ENCODE data around the gene CYP2J2. TPM values are rescaled to one million over a fixed set of nuclear protein-coding genes. Genes with fewer than 3 reads are reported as not detected.
"Not testable (repeated sequence)": the region's sequence is repeated elsewhere in the genome, so short reads cannot be mapped to it uniquely, and the experiment has no call there.

CYP2J2 gene
- polyA plus RNA-seq (2013, experiment 1 of 2; ENCODE audit: insufficient read length): 0.33 TPM
- 0.35 TPM for polyA plus RNA-seq (2013, experiment 2 of 2; ENCODE audit: insufficient read length)

GRCh38 chr1:59926381-59927123 lies at the start of gene CYP2J2:
Gene CYP2J2, minus strand, starts transcription at chr1:59926773. Its CDS starts 27 bp downstream, at chr1:59926746.
- DNase-seq: peak; percentile 13

- DNase-seq: no peak
These were observed 47.1 kb upstream of the CYP2J2 start for GRCh38 chr1:59973719-59974118.

GRCh38 chr1:59972216-59972927 lies 45.8 kb upstream of the CYP2J2 start:
- peak; percentile 65 for DNase-seq

- peak; percentile 62 for DNase-seq
These were observed 44.9 kb upstream of the CYP2J2 start for GRCh38 chr1:59971464-59971911.

GRCh38 chr1:59969542-59970175 lies 43.1 kb upstream of the CYP2J2 start:
- not testable (repeated sequence) for DNase-seq

- not testable (repeated sequence) for DNase-seq
These were observed 42.2 kb upstream of the CYP2J2 start for GRCh38 chr1:59968746-59969145.

- DNase-seq: no peak
These were observed 41.2 kb upstream of the CYP2J2 start for GRCh38 chr1:59967780-59968179.

- peak; percentile 57 for DNase-seq
These were observed 40.6 kb upstream of the CYP2J2 start for GRCh38 chr1:59967141-59967697.

- DNase-seq: peak; percentile 25
These were observed 25.5 kb upstream of the CYP2J2 start for GRCh38 chr1:59952065-59952464.

- DNase-seq: no peak
These were observed 23.1 kb upstream of the CYP2J2 start for GRCh38 chr1:59949648-59950047.

- DNase-seq: no peak
These were observed 22.4 kb upstream of the CYP2J2 start for GRCh38 chr1:59948990-59949389.

GRCh38 chr1:59947047-59947938 lies 20.7 kb upstream of the CYP2J2 start:
- peak; percentile 59 for DNase-seq

- no peak for DNase-seq
These were observed 19.2 kb upstream of the CYP2J2 start for GRCh38 chr1:59945790-59946189.

GRCh38 chr1:59939393-59939792 lies 12.8 kb upstream of the CYP2J2 start:
- DNase-seq: no peak

- no peak for DNase-seq
These were observed 11.2 kb upstream of the CYP2J2 start for GRCh38 chr1:59937636-59938210.

- no peak for DNase-seq
These were observed 9.8 kb upstream of the CYP2J2 start for GRCh38 chr1:59936358-59936821.

- no peak for DNase-seq
These were observed 2.4 kb upstream of the CYP2J2 start for GRCh38 chr1:59928996-59929395.

- no peak for DNase-seq
These were observed 640 bp upstream of the CYP2J2 start for GRCh38 chr1:59927213-59927612.

GRCh38 chr1:59924653-59925052 lies 1.9 kb downstream of the CYP2J2 start:
- DNase-seq: no peak

- DNase-seq: not testable (repeated sequence)
These were observed 5.2 kb downstream of the CYP2J2 start for GRCh38 chr1:59921258-59921899.

GRCh38 chr1:59919746-59920145 lies 6.8 kb downstream of the CYP2J2 start:
- DNase-seq: no peak
